ENCODE results near the gene GHR. TPM values are rescaled to one million over a fixed set of nuclear protein-coding genes. Genes with fewer than 3 reads are reported as not detected.

The GHR gene
- total RNA-seq, 4 donors from 2014 or later: 10.9 to 14.9 (median 14.2) TPM

GRCh38 chr5:42400474-42400873, 22.8 kb upstream of the GHR start:
- 94 to 95% methylated on average over 3 of the region's 3 CpGs for WGBS, 2 donors
- TF ChIP-seq POLR2A (IDR thresholded peaks at IDR 0.05): no peak
- TF ChIP-seq CTCF (IDR thresholded peaks at IDR 0.05): no peak
- DNase-seq: no peak
- H3K27ac ChIP-seq: no peak overlapping the region
- H3K27me3 ChIP-seq: no peaks in the 10 kb centered on the region
- H3K4me3 ChIP-seq (replicated peaks in 1 of 3): no peak overlapping the region
- H3K4me1 ChIP-seq: no peaks in the 10 kb centered on the region
- intact Hi-C loops (cut with DNase I): no loop called here
- no peaks in the 10 kb centered on the region for H3K9me3 ChIP-seq
- no peaks in the 10 kb centered on the region for H3K36me3 ChIP-seq

DNA sequence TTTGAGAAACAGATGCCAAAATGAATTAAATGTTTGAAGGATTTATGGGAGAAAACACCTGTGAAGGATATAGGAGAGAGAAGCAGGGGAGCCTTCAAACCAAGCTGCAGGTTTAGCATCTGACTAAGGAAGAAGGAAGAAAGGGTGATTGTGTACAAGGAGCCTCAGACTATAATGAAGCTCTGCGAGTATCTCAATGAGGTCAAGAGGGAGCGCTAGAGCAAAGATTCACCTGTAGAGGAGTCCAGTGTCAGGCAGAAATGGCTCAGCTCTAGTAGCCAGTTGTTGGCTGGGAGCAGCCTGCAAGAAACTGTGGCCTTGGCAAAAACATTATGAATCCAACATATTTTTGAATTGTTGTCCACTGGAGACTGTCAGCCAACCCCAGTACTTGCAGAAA, 20.0 kb upstream of the GHR start:
- Histone ChIP-seq H3K4me1 (no peaks in the 10 kb centered on the region), H3K27me3 (no peaks in the 10 kb centered on the region), H3K4me3 (replicated peaks in 1 of 3) (no peak overlapping the region), H3K36me3 (no peaks in the 10 kb centered on the region), H3K9me3 (no peaks in the 10 kb centered on the region), H3K27ac (no peak overlapping the region)
- no peak for DNase-seq
- TF ChIP-seq POLR2A (IDR thresholded peaks at IDR 0.05) (no peak), CTCF (IDR thresholded peaks at IDR 0.05) (no peak)
- intact Hi-C loops (cut with DNase I): no loop called here
- 84 to 90% methylated on average over 2 of the region's 2 CpGs for WGBS, 2 donors

GRCh38 chr5:42404366-42404765, 18.9 kb upstream of the GHR start:
- Histone ChIP-seq H3K9me3 (no peaks in the 10 kb centered on the region), H3K36me3 (no peaks in the 10 kb centered on the region), H3K4me1 (no peaks in the 10 kb centered on the region), H3K4me3 (replicated peaks in 1 of 3) (no peak overlapping the region), H3K27me3 (no peaks in the 10 kb centered on the region), H3K27ac (no peak overlapping the region)
- TF ChIP-seq POLR2A (IDR thresholded peaks at IDR 0.05) (no peak), CTCF (IDR thresholded peaks at IDR 0.05) (no peak)
- 50 to 55% methylated on average over 2 of the region's 2 CpGs for WGBS, 2 donors
- intact Hi-C loops (cut with DNase I): no loop called here
- DNase-seq: no peak

- Histone ChIP-seq H3K9me3 (no peaks in the 10 kb centered on the region), H3K4me3 (replicated peaks in 1 of 3) (no peak overlapping the region), H3K4me1 (peaks cover 0 to 8% of the 10 kb centered on the region in 2 donors), H3K27ac (no peak overlapping the region), H3K36me3 (no peaks in the 10 kb centered on the region), H3K27me3 (no peaks in the 10 kb centered on the region)
- no peak for DNase-seq
- TF ChIP-seq POLR2A (IDR thresholded peaks at IDR 0.05) (no peak), CTCF (IDR thresholded peaks at IDR 0.05) (no peak)
- WGBS, 2 donors: 88 to 97% methylated on average over 1 of the region's 1 CpG
- intact Hi-C loops (cut with DNase I): no loop called here
Observed at GRCh38 chr5:42419294-42419693, 3.9 kb upstream of the GHR start.

- 32 to 41% methylated on average over 7 of the region's 7 CpGs for WGBS, 2 donors
- peak overlapping the region in 2 of 3 donors; percentile 70 to 71 for H3K27ac ChIP-seq
- no peaks in the 10 kb centered on the region for H3K9me3 ChIP-seq
- H3K36me3 ChIP-seq: no peaks in the 10 kb centered on the region
- DNase-seq: no peak
- intact Hi-C loops (cut with DNase I): loop anchor here (5.0 to 10.0 kb wide), 2 partner anchors 160 to 342 kb away; no protein-coding TSS in a partner anchor
- peaks cover 0 to 17% of the 10 kb centered on the region in 2 donors for H3K4me1 ChIP-seq
- TF ChIP-seq CTCF (IDR thresholded peaks at IDR 0.05): no peak
- TF ChIP-seq POLR2A (IDR thresholded peaks at IDR 0.05): no peak
- H3K27me3 ChIP-seq: no peaks in the 10 kb centered on the region
- peak overlapping the region in 1 of 3 donors; percentile 52 for H3K4me3 ChIP-seq (replicated peaks in 1 of 3)
Observed at GRCh38 chr5:42422656-42423280, 471 bp upstream of the GHR start.
